K562 (cell line): Measurements from ENCODE around the gene FAM219A. TPM values are rescaled to one million over a fixed set of nuclear protein-coding genes. Genes with fewer than 3 reads are reported as not detected.

Experiments used
- ATAC-seq: fragments of 200-7000 bp; cut with Tn5 transposase; 3 replicates; pipeline ENCODE4 v1.9.1; 2020; ENCODE audit warnings: moderate library complexity
- BruUV-seq: library from RNA; stranded (reverse); fragments of 400-500 nt; replicated peaks from 2 replicates; lab custom pipeline; 2021; lab: Mats Ljungman, UMichigan
- CTCF ChIA-PET: fragments of 300-600 bp; formaldehyde crosslinking; extraction: SDS; loops from one replicate; lab custom pipeline; 2021; ENCODE audit warnings: low intra/inter-chr PET ratio; lab: Yijun Ruan, JAX
- POLR2A ChIA-PET: fragments of 300-600, 350-650 bp; sonication (Branson Sonifier 250); formaldehyde crosslinking; extraction: SDS; loops from one replicate; lab custom pipeline; 2021; ENCODE audit warnings: antibody characterized with exemption, inconsistent platforms; lab: Yijun Ruan, JAX
- DNase-seq, 4 experiments: peaks; one replicate each; pipeline versions ENCODE4 v3.0.0 to v3.0.0-alpha.2; 2011 to 2018; ENCODE audit warnings: low spot score in 3 of 4, mixed read lengths in 3 of 4; ENCODE audit errors: extremely low read depth in 1 of 4
- FAIRE-seq: peaks from 2 replicates; lab custom pipeline; 2011; peaks lifted over from hg19 to GRCh38; lab: Jason Lieb, UNC
- H2AFZ ChIP-seq: 2 replicates; pipeline ENCODE4 v1.6.0; 2011; ENCODE audit warnings: low read depth, low read length, control low read depth, inconsistent platforms
- H3K27ac ChIP-seq: fragments of 200-600 bp; 3 replicates; pipeline ENCODE4 v1.8.0; 2011; ENCODE audit warnings: low read depth, mild to moderate bottlenecking, control low read depth, inconsistent platforms, low read length, moderate library complexity, mixed read lengths; ENCODE audit errors: extremely low read depth
- H3K27me3 ChIP-seq, 2 experiments: fragments of 300-600 bp in 1 of 2; 2 replicates in 1 of 2; 3 replicates in 1 of 2; pipeline versions ENCODE4 v1.6.0 to v1.8.0; 2011; ENCODE audit warnings: inconsistent platforms in 2 of 2, low read length in 2 of 2, mild to moderate bottlenecking in 1 of 2, mixed read lengths in 1 of 2, moderate library complexity in 1 of 2; ENCODE audit not compliant: control insufficient read depth in 2 of 2, insufficient read depth in 2 of 2
- H3K36me3 ChIP-seq: fragments of 300-600 bp; 3 replicates; pipeline ENCODE4 v1.8.0; 2011; ENCODE audit warnings: mild to moderate bottlenecking, low read length, inconsistent platforms; ENCODE audit not compliant: control insufficient read depth, insufficient read depth
- H3K4me1 ChIP-seq, 2 experiments: fragments of 200-600 bp in 1 of 2; replicated peaks in 1 of 2; 2 replicates in 1 of 2; 3 replicates in 1 of 2; pipeline versions ENCODE4 v1.5.1 to v1.8.0; 2011; ENCODE audit warnings: inconsistent platforms in 2 of 2, low read length in 2 of 2, mild to moderate bottlenecking in 1 of 2, mixed read lengths in 1 of 2, moderate library complexity in 1 of 2; ENCODE audit not compliant: control insufficient read depth in 2 of 2, insufficient read depth in 2 of 2
- H3K4me2 ChIP-seq: 2 replicates; pipeline ENCODE4 v1.6.1; 2011; ENCODE audit warnings: low read length, control low read depth, inconsistent platforms, mixed read lengths; ENCODE audit not compliant: insufficient read depth
- H3K4me3 ChIP-seq: fragments of 200-600 bp; sonication (generic), shearing (Covaris generic); 2 replicates; pipeline ENCODE4 v1.5.1; 2016; ENCODE audit warnings: control low read depth, inconsistent platforms
- H3K79me2 ChIP-seq: fragments of 200-600 bp; 3 replicates; pipeline ENCODE4 v1.8.0; 2011; ENCODE audit warnings: low read length, inconsistent platforms; ENCODE audit not compliant: control insufficient read depth, insufficient read depth
- H3K9ac ChIP-seq, 2 experiments: 2 replicates each; pipeline versions ENCODE4 v1.6.0 to v1.6.1; 2011; ENCODE audit warnings: low read depth in 2 of 2, low read length in 2 of 2, control low read depth in 1 of 2, inconsistent platforms in 1 of 2, mild to moderate bottlenecking in 1 of 2, mixed read lengths in 1 of 2; ENCODE audit not compliant: insufficient read depth in 1 of 2
- H3K9me1 ChIP-seq: one replicate; pipeline ENCODE4 v1.6.0; 2011; ENCODE audit warnings: inconsistent platforms, mild to moderate bottlenecking, low read length, moderate library complexity; ENCODE audit not compliant: control insufficient read depth, insufficient read depth
- H3K9me3 ChIP-seq: replicated peaks from 2 replicates; pipeline ENCODE4 v1.5.1; 2011; ENCODE audit warnings: low read depth, low read length, inconsistent platforms; ENCODE audit not compliant: control insufficient read depth, insufficient read depth
- H4K20me1 ChIP-seq: replicated peaks from 2 replicates; pipeline ENCODE4 v1.6.1; 2011; ENCODE audit warnings: low read length, inconsistent platforms, mixed read lengths; ENCODE audit not compliant: control insufficient read depth, insufficient read depth
- CCAR2 ChIP-seq: fragments of 200-400 bp; formaldehyde crosslinking; IDR thresholded peaks from 2 replicates; pipeline ENCODE4 v1.6.1; 2017; ENCODE audit warnings: mild to moderate bottlenecking, low read depth, low read length
- EHMT2 ChIP-seq: fragments of 450-650 bp; IDR thresholded peaks from 2 replicates; pipeline ENCODE4 v1.6.1; 2018; ENCODE audit warnings: antibody characterized with exemption
- MIER1 ChIP-seq: fragments of 450-650 bp; IDR thresholded peaks from 2 replicates; pipeline ENCODE4 v1.6.1; 2016; ENCODE audit warnings: antibody characterized with exemption, mild to moderate bottlenecking, low read depth
- PRMT5 ChIP-seq: sonication (generic); formaldehyde crosslinking; IDR thresholded peaks from 2 replicates; pipeline ENCODE4 v1.5.0; 2020; ENCODE audit warnings: missing genetic modification reagents
- RCOR1 ChIP-seq, 2 experiments: IDR thresholded peaks; 2 replicates each; pipeline ENCODE4 v1.6.1; 2012; ENCODE audit warnings: low read depth in 2 of 2, low read length in 2 of 2, borderline replicate concordance in 1 of 2, improper control_type of control experiment in 1 of 2
- STAT5B ChIP-seq: fragments of 250-450 bp; sonication (Bioruptor Pico); IDR thresholded peaks from 2 replicates; pipeline ENCODE4 v1.8.0; 2021; ENCODE audit warnings: mild to moderate bottlenecking, inconsistent platforms
- U2AF1 ChIP-seq: fragments of 200-400 bp; formaldehyde crosslinking; optimal IDR thresholded peaks from 2 replicates; pipeline ENCODE3; 2017; ENCODE audit warnings: mild to moderate bottlenecking, low read depth, low read length, moderate library complexity
- WGBS: fragments of 100-300 bp; shearing (Covaris generic); methylation state at CpG from one replicate; pipeline ENCODE4 v1.1.6; 2016; ENCODE audit warnings: low coverage, mixed read lengths; ENCODE audit not compliant: insufficient coverage; ENCODE audit errors: missing lambda C conversion rate; 5-methylcytosine and 5-hydroxymethylcytosine counted together
- in situ Hi-C: fragments of 300-500 bp; cut with MboI; formaldehyde crosslinking; loops from 4 replicates; pipeline ENCODE4 v1.15.0; 2018; ENCODE audit warnings: inconsistent platforms, mixed read lengths
- intact Hi-C: fragments of 100-400 bp; cut with micrococcal nuclease; formaldehyde crosslinking; loops from 2 replicates; pipeline ENCODE4 v1.14.2; 2022
- polyA plus RNA-seq, 8 experiments: library from polyadenylated mRNA; depleted of rRNA in 4 of 8; stranded (reverse) in 5 of 8; unstranded in 3 of 8; fragments of >200 nt; fragmentation: Nextera tagmentation in 2 of 8; fragmentation: Illumina TruSeq in 1 of 8; extraction: Ambion mirVana in 2 of 8; extraction: Trizol in 1 of 8; gene quantifications; 2 replicates each; pipeline versions ENCODE4 v1.2.1 to v1.2.3, GENCODE V29; 2011 to 2014; ENCODE audit warnings: inconsistent platforms in 1 of 8, missing spikeins in 1 of 8
- total RNA-seq, 7 experiments: library from RNA; depleted of rRNA in 6 of 7; stranded (reverse); fragments of >200 nt in 6 of 7; fragmentation: Illumina TruSeq in 2 of 7; extraction: Trizol in 2 of 7; gene quantifications; 2 replicates each; pipeline versions ENCODE4 v1.2.1 to v1.2.3, GENCODE V29; 2011 to 2021; ENCODE audit warnings: low replicate concordance in 1 of 7
- TF ChIP-seq, protein P1 (sequence below), 2 experiments: fragments of 450-650 bp; formaldehyde crosslinking in 1 of 2; IDR thresholded peaks; 2 replicates each; pipeline versions ENCODE4 v1.4.0 to v1.6.1; 2014 to 2020; ENCODE audit warnings: mild to moderate bottlenecking in 2 of 2, borderline replicate concordance in 1 of 2, low read depth in 1 of 2
- TF ChIP-seq, protein P2 (sequence below): fragments of 250-450 bp; sonication (Bioruptor Pico); IDR thresholded peaks from 2 replicates; pipeline ENCODE4 v1.8.0; 2022; ENCODE audit warnings: inconsistent platforms

Gene FAM219A
- total and polyA plus RNA-seq, 9 of the 15 experiments (the other 6 are each of a cell fraction or from before 2014, with no cell fraction given): 0.63 to 8.6 (median 2.9) TPM

DNA sequence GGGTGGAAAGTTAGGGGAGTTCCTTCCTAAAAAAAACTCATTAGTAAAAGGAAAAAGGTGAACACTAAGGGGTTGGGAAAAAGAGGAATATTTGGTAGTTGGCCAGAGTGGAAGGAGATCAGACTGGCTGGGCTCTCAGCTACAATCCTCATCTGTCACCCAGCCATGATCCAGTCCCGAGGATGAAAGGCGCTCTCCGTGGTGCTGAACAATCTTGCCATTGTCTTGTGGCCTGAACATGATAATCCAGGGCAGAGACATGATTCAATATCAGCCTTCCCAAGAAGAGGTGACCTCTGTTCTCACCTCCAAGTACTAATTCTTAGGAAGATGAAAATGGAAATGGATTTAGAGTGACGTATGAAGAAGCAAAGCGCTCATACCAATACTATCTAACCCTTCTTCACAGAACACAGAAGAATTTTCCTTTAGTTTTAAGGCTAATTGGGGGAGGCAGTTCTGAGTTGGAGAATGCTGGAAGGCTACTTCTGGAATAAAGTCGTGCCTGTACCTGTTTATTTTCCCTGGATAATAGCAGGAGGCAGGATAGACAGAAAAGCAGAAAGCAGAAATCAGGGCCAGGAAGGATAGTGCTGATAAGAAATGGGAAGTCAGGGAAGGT is 45.0 kb downstream of the FAM219A start:
- in situ Hi-C loops (no loop called here), intact Hi-C loops (no loop called here)
- no peaks in the 10 kb centered on the region for H4K20me1 ChIP-seq
- WGBS: 0% methylated on average over 6 of the region's 6 CpGs
- H3K27me3 ChIP-seq: no peaks in the 10 kb centered on the region
- H3K4me3 ChIP-seq: no peak overlapping the region
- no peak overlapping the region for H2AFZ ChIP-seq
- no peak overlapping the region for H3K9ac ChIP-seq
- CTCF ChIA-PET: no interaction called here
- H3K79me2 ChIP-seq: no peaks in the 10 kb centered on the region
- no peaks in the 10 kb centered on the region for H3K4me1 ChIP-seq
- H3K36me3 ChIP-seq: no peaks in the 10 kb centered on the region
- H3K4me2 ChIP-seq: no peak overlapping the region
- H3K9me3 ChIP-seq: no peaks in the 10 kb centered on the region
- ATAC-seq (peak; percentile 78), DNase-seq (peak; percentile 45 to 69 (median 56)), FAIRE-seq (peak; percentile 51)
- no peak overlapping the region for H3K27ac ChIP-seq
- no peaks in the 10 kb centered on the region for H3K9me1 ChIP-seq
- TF ChIP-seq U2AF1 (no peak), MIER1 (peak; percentile 94), CCAR2 (no peak), RCOR1 (IDR thresholded peaks at IDR 0.05; ENCODE audit: borderline replicate concordance in 1 of 2, low read depth in 2 of 2, low read length in 2 of 2) (peak in 1 of 2 experiments; percentile 36; a peak in 1 of 4 replicates), PRMT5 (CRISPR knock-in tag) (no peak), EHMT2 (peak; percentile 96), STAT5B (no peak)
- TF ChIP-seq, protein P1, sequence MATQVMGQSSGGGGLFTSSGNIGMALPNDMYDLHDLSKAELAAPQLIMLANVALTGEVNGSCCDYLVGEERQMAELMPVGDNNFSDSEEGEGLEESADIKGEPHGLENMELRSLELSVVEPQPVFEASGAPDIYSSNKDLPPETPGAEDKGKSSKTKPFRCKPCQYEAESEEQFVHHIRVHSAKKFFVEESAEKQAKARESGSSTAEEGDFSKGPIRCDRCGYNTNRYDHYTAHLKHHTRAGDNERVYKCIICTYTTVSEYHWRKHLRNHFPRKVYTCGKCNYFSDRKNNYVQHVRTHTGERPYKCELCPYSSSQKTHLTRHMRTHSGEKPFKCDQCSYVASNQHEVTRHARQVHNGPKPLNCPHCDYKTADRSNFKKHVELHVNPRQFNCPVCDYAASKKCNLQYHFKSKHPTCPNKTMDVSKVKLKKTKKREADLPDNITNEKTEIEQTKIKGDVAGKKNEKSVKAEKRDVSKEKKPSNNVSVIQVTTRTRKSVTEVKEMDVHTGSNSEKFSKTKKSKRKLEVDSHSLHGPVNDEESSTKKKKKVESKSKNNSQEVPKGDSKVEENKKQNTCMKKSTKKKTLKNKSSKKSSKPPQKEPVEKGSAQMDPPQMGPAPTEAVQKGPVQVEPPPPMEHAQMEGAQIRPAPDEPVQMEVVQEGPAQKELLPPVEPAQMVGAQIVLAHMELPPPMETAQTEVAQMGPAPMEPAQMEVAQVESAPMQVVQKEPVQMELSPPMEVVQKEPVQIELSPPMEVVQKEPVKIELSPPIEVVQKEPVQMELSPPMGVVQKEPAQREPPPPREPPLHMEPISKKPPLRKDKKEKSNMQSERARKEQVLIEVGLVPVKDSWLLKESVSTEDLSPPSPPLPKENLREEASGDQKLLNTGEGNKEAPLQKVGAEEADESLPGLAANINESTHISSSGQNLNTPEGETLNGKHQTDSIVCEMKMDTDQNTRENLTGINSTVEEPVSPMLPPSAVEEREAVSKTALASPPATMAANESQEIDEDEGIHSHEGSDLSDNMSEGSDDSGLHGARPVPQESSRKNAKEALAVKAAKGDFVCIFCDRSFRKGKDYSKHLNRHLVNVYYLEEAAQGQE (IDR thresholded peaks at IDR 0.05; ENCODE audit: borderline replicate concordance): peak; percentile 98
- TF ChIP-seq, protein P1 (CRISPR knock-in tag; IDR thresholded peaks at IDR 0.05; ENCODE audit: low read depth): peak; percentile 92
- TF ChIP-seq, protein P2, sequence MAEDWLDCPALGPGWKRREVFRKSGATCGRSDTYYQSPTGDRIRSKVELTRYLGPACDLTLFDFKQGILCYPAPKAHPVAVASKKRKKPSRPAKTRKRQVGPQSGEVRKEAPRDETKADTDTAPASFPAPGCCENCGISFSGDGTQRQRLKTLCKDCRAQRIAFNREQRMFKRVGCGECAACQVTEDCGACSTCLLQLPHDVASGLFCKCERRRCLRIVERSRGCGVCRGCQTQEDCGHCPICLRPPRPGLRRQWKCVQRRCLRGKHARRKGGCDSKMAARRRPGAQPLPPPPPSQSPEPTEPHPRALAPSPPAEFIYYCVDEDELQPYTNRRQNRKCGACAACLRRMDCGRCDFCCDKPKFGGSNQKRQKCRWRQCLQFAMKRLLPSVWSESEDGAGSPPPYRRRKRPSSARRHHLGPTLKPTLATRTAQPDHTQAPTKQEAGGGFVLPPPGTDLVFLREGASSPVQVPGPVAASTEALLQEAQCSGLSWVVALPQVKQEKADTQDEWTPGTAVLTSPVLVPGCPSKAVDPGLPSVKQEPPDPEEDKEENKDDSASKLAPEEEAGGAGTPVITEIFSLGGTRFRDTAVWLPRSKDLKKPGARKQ: no peak
- POLR2A ChIA-PET: interaction anchor here (2.6 kb wide), 1 partner anchor 8 kb away, joined by 7 read pairs; no protein-coding TSS in a partner anchor
- no TSS peak for BruUV-seq
